ENCODE data around the gene OR8I2.
"Not testable (repeated sequence)": the region's sequence is repeated elsewhere in the genome, so short reads cannot be mapped to it uniquely, and the experiment has no call there.

Gene OR8I2

GRCh38 chr11:56093008-56093407 is at the start of gene OR8I2:
OR8I2 (plus strand) TSS chr11:56093308; CDS start chr11:56093308, 0 bp downstream.
- no peak within 1 kb of the TSS for H3K4me3 Mint-ChIP-seq
- H3K9me3 Mint-ChIP-seq (ENCODE audit: low read depth) = peaks cover 8% of the 10 kb centered on the region
- H3K27me3 Mint-ChIP-seq = no peaks in the 10 kb centered on the region
- H3K27ac Mint-ChIP-seq = no peak within 1 kb of the TSS
- H3K36me3 Mint-ChIP-seq = no peaks in the 10 kb centered on the region
- no peaks in the 10 kb centered on the region for H3K4me1 Mint-ChIP-seq (ENCODE audit: low read depth)

DNA sequence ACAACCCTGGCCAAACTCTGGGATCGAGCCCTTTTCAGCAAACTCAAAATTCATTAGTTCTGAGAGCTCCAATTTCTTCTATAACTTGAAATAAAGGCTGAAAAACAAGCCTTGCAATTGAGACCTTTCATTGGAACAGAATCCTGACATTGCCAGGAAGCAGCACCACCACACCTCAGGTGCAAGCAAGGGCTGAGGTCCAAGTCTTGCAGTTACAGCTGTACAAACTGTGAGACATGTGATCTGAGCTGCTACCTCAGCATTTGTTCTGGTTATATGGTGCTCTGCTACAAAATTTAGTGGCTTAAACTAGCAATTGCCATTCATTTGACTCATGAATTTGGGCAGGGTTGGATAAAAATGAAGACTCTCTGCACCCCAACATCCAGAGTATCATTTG is 47.6 kb upstream of the OR8I2 start:
- Mint-ChIP-seq H3K4me1 (ENCODE audit: low read depth) (no peaks in the 10 kb centered on the region), H3K27me3 (no peaks in the 10 kb centered on the region), H3K36me3 (no peaks in the 10 kb centered on the region), H3K4me3 (no peak overlapping the region), H3K27ac (no peak overlapping the region), H3K9me3 (ENCODE audit: low read depth) (peaks cover 6% of the 10 kb centered on the region)

DNA sequence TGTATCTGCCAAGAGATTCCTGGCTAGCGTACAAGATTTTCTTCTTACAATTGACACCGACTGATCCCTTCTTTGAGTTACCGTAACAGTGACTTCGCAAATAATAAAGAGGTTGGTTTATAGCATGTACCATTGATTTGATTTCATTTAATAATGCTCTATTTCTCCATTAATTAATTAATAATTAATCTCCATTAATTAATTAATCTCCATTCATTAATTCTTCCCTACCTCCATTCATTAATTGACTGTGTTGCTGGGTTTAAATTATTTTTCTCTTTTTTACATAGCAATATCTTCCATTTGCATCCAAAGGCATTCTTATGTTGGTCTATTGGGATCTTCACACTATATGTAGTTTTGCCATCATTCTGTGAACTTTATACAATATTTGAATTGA is 44.6 kb upstream of the OR8I2 start:
- peaks cover 16% of the 10 kb centered on the region for H3K9me3 Mint-ChIP-seq (ENCODE audit: low read depth)

GRCh38 chr11:56049487-56049886 is 43.6 kb upstream of the OR8I2 start:
- Mint-ChIP-seq H3K36me3 (no peaks in the 10 kb centered on the region), H3K27ac (no peak overlapping the region), H3K4me1 (ENCODE audit: low read depth) (no peaks in the 10 kb centered on the region), H3K9me3 (ENCODE audit: low read depth) (peaks cover 16% of the 10 kb centered on the region), H3K27me3 (no peaks in the 10 kb centered on the region), H3K4me3 (no peak overlapping the region)

More for the DNA sequence above, 44.6 kb upstream of the OR8I2 start:
- H3K27me3 Mint-ChIP-seq = no peaks in the 10 kb centered on the region
- no peak overlapping the region for H3K4me3 Mint-ChIP-seq
- H3K27ac Mint-ChIP-seq = no peak overlapping the region
- H3K36me3 Mint-ChIP-seq = no peaks in the 10 kb centered on the region
- no peaks in the 10 kb centered on the region for H3K4me1 Mint-ChIP-seq (ENCODE audit: low read depth)

GRCh38 chr11:56056366-56056765 is 36.7 kb upstream of the OR8I2 start:
- H3K36me3 Mint-ChIP-seq; H3K4me3 Mint-ChIP-seq; H3K27ac Mint-ChIP-seq; H3K4me1 Mint-ChIP-seq (ENCODE audit: low read depth); H3K27me3 Mint-ChIP-seq: not testable (repeated sequence)
- H3K9me3 Mint-ChIP-seq (ENCODE audit: low read depth) = peaks cover 12% of the 10 kb centered on the region

GRCh38 chr11:56057661-56058237 is 35.4 kb upstream of the OR8I2 start:
- H3K27ac Mint-ChIP-seq; H3K4me1 Mint-ChIP-seq (ENCODE audit: low read depth); H3K36me3 Mint-ChIP-seq; H3K9me3 Mint-ChIP-seq (ENCODE audit: low read depth); H3K27me3 Mint-ChIP-seq; H3K4me3 Mint-ChIP-seq: not testable (repeated sequence)

- not testable (repeated sequence) for H3K36me3 Mint-ChIP-seq; H3K27me3 Mint-ChIP-seq; H3K27ac Mint-ChIP-seq; H3K4me3 Mint-ChIP-seq; H3K4me1 Mint-ChIP-seq (ENCODE audit: low read depth); H3K9me3 Mint-ChIP-seq (ENCODE audit: low read depth)
Measured at GRCh38 chr11:56058260-56058780, 34.8 kb upstream of the OR8I2 start.

- H3K36me3 Mint-ChIP-seq = no peaks in the 10 kb centered on the region
- peaks cover 3% of the 10 kb centered on the region for H3K9me3 Mint-ChIP-seq (ENCODE audit: low read depth)
- no peak overlapping the region for H3K27ac Mint-ChIP-seq
- H3K27me3 Mint-ChIP-seq = no peaks in the 10 kb centered on the region
- no peak overlapping the region for H3K4me3 Mint-ChIP-seq
- no peaks in the 10 kb centered on the region for H3K4me1 Mint-ChIP-seq (ENCODE audit: low read depth)
Measured at GRCh38 chr11:56066980-56067379, 26.1 kb upstream of the OR8I2 start.

DNA sequence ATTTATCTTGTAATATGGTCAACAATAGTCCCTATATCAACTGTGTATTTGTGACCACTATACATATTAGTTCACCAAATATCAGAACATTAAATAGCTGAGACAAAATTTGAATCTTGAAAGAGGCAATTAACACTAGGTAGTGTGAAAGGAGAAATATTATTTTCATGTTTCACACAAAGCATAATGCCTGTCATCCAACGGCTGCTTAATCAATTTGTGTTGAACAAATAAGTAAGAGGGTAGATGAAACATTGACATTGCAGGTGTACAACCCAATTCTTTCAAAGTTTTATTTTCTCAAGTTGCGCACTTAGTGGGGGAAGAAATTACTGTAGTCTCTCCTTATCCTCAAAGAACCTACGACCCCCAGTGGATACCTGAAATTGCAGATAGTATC is 3.4 kb upstream of the OR8I2 start:
- no peak overlapping the region for H3K4me3 Mint-ChIP-seq
- H3K9me3 Mint-ChIP-seq (ENCODE audit: low read depth) = peaks cover 8% of the 10 kb centered on the region
- H3K27ac Mint-ChIP-seq = no peak overlapping the region
- no peaks in the 10 kb centered on the region for H3K4me1 Mint-ChIP-seq (ENCODE audit: low read depth)
- no peaks in the 10 kb centered on the region for H3K27me3 Mint-ChIP-seq
- H3K36me3 Mint-ChIP-seq = no peaks in the 10 kb centered on the region

DNA sequence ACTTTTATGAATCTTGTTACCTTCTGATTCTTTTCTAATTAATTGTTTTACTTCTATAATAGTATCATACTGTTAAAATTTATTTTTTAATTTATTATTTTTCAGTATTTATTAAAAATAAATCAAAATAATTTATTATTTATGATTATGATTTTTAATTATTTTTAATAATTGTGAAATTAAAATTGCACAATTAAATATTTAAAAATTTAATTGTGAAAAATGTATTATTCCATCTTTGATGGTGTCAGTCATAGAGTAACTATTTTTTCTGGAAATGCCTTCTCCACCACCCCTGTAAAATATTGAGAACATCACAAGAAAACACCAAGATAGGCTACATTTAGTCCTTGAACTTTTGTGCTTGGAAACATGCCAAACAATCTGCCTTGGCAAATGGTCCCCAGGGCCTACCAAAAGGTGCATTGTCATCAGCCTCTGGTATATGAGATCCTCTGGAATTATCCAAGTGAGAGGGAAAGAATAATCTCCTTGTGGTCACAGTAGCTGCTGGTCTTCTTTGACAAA is 10.2 kb downstream of the OR8I2 start, which contains the start of gene OR8H2:
Gene OR8H2 (plus strand): TSS at position 478 of the 528 bp plus-strand sequence. CDS start 1,356 bp downstream, outside the sequence.
- H3K36me3 Mint-ChIP-seq = no peaks in the 10 kb centered on the region
- peaks cover 4% of the 10 kb centered on the region for H3K9me3 Mint-ChIP-seq (ENCODE audit: low read depth)
- H3K4me3 Mint-ChIP-seq = no peak within 1 kb of the TSS
- H3K27ac Mint-ChIP-seq = no peak within 1 kb of the TSS
- no peaks in the 10 kb centered on the region for H3K27me3 Mint-ChIP-seq
- no peaks in the 10 kb centered on the region for H3K4me1 Mint-ChIP-seq (ENCODE audit: low read depth)

DNA sequence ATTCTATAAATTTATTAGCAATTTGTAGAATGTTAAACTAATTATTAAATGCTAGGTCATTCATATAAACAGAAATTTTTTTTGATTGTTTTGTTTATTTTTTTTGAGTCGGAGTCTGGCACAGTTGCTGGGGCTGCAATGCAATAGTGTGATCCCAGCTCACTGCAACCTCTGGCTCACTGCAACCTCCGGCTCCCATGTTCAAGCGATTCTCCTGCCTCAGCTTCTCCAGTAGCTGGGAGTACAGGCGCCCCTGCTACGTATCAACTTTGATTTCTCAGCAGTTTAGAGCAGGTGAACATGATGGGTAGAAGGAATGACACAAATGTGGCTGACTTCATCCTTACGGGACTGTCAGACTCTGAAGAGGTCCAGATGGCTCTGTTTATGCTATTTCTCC is 29.0 kb downstream of the OR8I2 start, which contains the start of gene OR8H3:
Gene OR8H3 (plus strand): TSS at position 301 of the 400 bp plus-strand sequence. CDS start 0 bp downstream, at position 301.
- Mint-ChIP-seq H3K9me3 (ENCODE audit: low read depth) (peaks cover 5% of the 10 kb centered on the region), H3K4me3 (no peak within 1 kb of the TSS), H3K27ac (no peak within 1 kb of the TSS), H3K4me1 (ENCODE audit: low read depth) (no peaks in the 10 kb centered on the region), H3K27me3 (no peaks in the 10 kb centered on the region), H3K36me3 (no peaks in the 10 kb centered on the region)

GRCh38 chr11:56140151-56140661 is 47.1 kb downstream of the OR8I2 start, which contains the start of gene OR8J3:
OR8J3 (minus strand) TSS chr11:56140201; CDS start chr11:56137718, 2,483 bp downstream.
- H3K9me3 Mint-ChIP-seq (ENCODE audit: low read depth) = peaks cover 6% of the 10 kb centered on the region
- H3K4me3 Mint-ChIP-seq = no peak within 1 kb of the TSS
- H3K36me3 Mint-ChIP-seq = no peaks in the 10 kb centered on the region
- H3K27ac Mint-ChIP-seq = no peak within 1 kb of the TSS
- H3K27me3 Mint-ChIP-seq = no peaks in the 10 kb centered on the region
- H3K4me1 Mint-ChIP-seq (ENCODE audit: low read depth) = no peaks in the 10 kb centered on the region

GRCh38 chr11:56143681-56144080 is 50.6 kb downstream of the OR8I2 start:
- not testable (repeated sequence) for H3K4me1 Mint-ChIP-seq (ENCODE audit: low read depth); H3K27ac Mint-ChIP-seq; H3K9me3 Mint-ChIP-seq (ENCODE audit: low read depth); H3K36me3 Mint-ChIP-seq; H3K27me3 Mint-ChIP-seq; H3K4me3 Mint-ChIP-seq

All from activated naive CD8-positive, alpha-beta T cell (primary cell).